Body of pancreas (tissue), 4 donors: ENCODE results near the gene C1orf53. TPM values are rescaled to one million over a fixed set of nuclear protein-coding genes. Genes with fewer than 3 reads are reported as not detected.

ENCODE experiments used
- ATAC-seq: fragments of 150-250 bp; one replicate; pipeline ENCODE4 v1.9.1; 2016
- DNase-seq, 4 donors: peaks; one replicate each; pipeline ENCODE4 v3.0.0-alpha.2; 2019
- H3K27ac ChIP-seq, 4 donors: fragments of 200-600 bp; sonication (generic); 1 replicate in 3 of 4; 2 replicates in 1 of 4; pipeline versions ENCODE4 v1.5.1 to v1.6.1; 2016 to 2019; ENCODE audit warnings: mild to moderate bottlenecking in 1 of 4, mixed read lengths in 1 of 4, moderate library complexity in 1 of 4
- H3K27me3 ChIP-seq, 2 donors: fragments of 200-600 bp; sonication (generic); one replicate each; pipeline ENCODE4 v1.6.0; 2016; ENCODE audit warnings: mild to moderate bottlenecking in 1 of 2
- H3K36me3 ChIP-seq, 2 donors: fragments of 200-600 bp; sonication (generic); replicated peaks in 1 of 2; 2 replicates each; pipeline ENCODE4 v1.5.1; 2016; ENCODE audit warnings: low read depth in 2 of 2; ENCODE audit not compliant: insufficient read depth in 1 of 2
- H3K4me1 ChIP-seq: fragments of 200-600 bp; sonication (generic); one replicate; pipeline ENCODE4 v1.6.0; 2016
- H3K4me3 ChIP-seq, 2 donors: fragments of 200-600 bp; sonication (generic); 1 replicate in 1 of 2; 2 replicates in 1 of 2; pipeline ENCODE4 v1.5.1; 2016 to 2019
- H3K9me3 ChIP-seq, 3 donors: fragments of 200-600 bp; sonication (generic); 1 replicate in 2 of 3; 2 replicates in 1 of 3; pipeline ENCODE4 v1.5.1; 2016
- POLR2A ChIP-seq, 3 donors: fragments of 450-650 bp; IDR thresholded peaks; one replicate each; pipeline ENCODE4 v1.6.1; 2016; ENCODE audit warnings: antibody characterized with exemption in 3 of 3, mild to moderate bottlenecking in 2 of 3
- WGBS, 2 donors: methylation state at CpG; one replicate each; pipeline ENCODE4 v1.1.5; 2017; 5-methylcytosine and 5-hydroxymethylcytosine counted together
- intact Hi-C: fragments of 100-400 bp; cut with DNase I; formaldehyde crosslinking; loops from one replicate; pipeline ENCODE4 v1.15.1; 2023
- total RNA-seq, 2 donors: library from RNA; depleted of rRNA; stranded (reverse); fragments of >200 nt; gene quantifications; one replicate each; pipeline ENCODE4 v1.1.0, GENCODE V29; 2016
- TF ChIP-seq, protein P1 (sequence below), 7 experiments: fragments of 450-650 bp in 4 of 7; fragments of 200-600 bp in 3 of 7; sonication (generic) in 3 of 7; IDR thresholded peaks; one replicate each; pipeline ENCODE4 v1.5.1; 2016 to 2019; ENCODE audit warnings: antibody characterized with exemption in 7 of 7

Gene C1orf53
- total RNA-seq, 2 donors from 2014 or later, result 2.1 to 3.6 TPM

DNA sequence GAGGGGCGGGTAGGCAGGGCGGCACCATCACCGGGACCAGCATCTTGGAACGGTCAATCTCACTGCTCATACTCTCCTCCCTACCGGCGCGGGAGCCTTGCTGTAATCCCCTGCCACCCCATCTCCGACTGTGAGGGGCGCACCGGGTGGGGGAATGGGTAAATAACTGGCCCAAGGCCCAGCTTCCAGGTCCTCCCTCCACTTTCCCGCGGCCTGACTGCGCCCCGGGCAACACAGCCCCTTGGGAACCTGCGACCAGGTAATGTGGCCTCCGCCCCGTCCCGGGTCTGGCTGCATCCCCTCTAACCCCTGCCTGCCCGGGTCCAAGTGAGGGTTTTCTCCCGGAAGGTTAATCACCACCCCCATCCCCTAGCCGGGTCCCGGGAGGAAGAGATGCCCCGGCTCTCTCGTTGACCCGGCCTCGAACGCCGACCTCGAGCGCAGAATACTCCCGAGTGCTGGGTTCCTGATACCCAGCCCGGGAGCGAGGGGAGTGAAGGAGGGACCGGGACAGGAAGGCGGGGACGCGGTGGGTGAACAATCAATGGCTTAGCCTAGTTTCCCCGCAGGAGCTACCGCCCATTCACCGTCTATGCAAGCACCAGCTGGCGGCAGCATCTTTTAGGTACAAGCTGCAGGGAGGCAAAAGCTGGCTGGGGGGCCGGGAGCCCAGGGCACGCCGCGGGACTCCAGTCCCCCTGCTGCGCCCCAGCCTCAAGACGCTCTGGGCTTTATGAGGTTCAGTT lies 8.9 kb downstream of the C1orf53 start:
- H3K4me3 ChIP-seq, result no peak overlapping the region
- 1 to 2% methylated on average over 16 to 47 of the region's 47 CpGs for WGBS, 2 donors
- no peak for TF ChIP-seq POLR2A (IDR thresholded peaks at IDR 0.05)
- TF ChIP-seq, protein P1, sequence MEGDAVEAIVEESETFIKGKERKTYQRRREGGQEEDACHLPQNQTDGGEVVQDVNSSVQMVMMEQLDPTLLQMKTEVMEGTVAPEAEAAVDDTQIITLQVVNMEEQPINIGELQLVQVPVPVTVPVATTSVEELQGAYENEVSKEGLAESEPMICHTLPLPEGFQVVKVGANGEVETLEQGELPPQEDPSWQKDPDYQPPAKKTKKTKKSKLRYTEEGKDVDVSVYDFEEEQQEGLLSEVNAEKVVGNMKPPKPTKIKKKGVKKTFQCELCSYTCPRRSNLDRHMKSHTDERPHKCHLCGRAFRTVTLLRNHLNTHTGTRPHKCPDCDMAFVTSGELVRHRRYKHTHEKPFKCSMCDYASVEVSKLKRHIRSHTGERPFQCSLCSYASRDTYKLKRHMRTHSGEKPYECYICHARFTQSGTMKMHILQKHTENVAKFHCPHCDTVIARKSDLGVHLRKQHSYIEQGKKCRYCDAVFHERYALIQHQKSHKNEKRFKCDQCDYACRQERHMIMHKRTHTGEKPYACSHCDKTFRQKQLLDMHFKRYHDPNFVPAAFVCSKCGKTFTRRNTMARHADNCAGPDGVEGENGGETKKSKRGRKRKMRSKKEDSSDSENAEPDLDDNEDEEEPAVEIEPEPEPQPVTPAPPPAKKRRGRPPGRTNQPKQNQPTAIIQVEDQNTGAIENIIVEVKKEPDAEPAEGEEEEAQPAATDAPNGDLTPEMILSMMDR (IDR thresholded peaks at IDR 0.05), result no peak
- intact Hi-C loops, result no loop called here
- no peak overlapping the region for H3K27ac ChIP-seq
- H3K9me3 ChIP-seq, result no peaks in the 10 kb centered on the region
- DNase-seq, result no peak
- no peaks in the 10 kb centered on the region for H3K36me3 ChIP-seq
- ATAC-seq, result peak; percentile 9
- peaks cover 42% of the 10 kb centered on the region for H3K4me1 ChIP-seq
- H3K27me3 ChIP-seq, result peaks cover 3 to 65% of the 10 kb centered on the region in 2 donors

DNA sequence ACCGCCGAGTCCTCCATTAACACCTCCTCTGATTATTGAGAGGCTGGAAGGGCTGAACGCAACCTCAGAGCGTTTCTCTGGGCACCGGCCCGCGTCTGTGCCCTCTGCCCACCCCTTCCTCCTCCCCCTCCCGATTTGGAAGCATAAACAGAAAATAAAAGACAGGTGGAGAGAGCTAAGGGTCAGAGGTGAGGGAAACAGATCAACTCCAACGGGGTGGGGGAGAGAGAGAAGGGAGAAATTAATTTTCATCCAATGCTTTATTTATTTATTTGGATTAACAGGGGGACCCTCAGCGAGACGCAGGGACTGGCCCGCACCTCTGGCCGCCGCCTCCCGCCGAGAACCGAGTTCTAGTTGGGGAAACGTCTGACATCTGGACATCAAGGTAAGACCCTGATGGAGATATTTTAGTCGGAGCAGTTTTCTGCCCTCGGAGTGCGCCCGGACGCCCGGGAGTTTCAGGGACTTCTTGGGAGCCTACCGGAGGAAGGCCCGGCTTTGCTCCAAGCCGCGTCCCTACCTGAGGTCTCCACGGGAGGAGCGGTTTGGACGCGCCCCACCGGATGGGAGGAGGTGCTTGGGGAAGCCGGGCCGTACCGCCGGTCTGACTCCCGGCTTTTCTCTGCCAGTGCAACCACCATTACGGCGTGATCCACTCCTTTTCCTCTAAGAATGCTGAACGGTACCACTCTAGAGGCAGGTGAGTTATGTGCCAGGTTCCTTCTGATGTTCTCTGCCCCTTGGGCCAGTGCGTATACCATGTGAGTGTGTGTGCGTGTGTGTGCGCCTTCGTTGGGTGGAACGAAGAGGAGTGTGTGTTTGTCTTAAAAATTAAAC lies 9.6 kb downstream of the C1orf53 start:
- WGBS, 2 donors, result 2% methylated on average over 39 to 46 of the region's 46 CpGs
- ATAC-seq, result peak; percentile 26
- DNase-seq, result no peak

GRCh38 chr1:197912739-197913494 lies 10.5 kb downstream of the C1orf53 start:
- Histone ChIP-seq H3K4me3 (no peak overlapping the region), H3K36me3 (no peaks in the 10 kb centered on the region), H3K9me3 (no peaks in the 10 kb centered on the region), H3K4me1 (peaks cover 58% of the 10 kb centered on the region), H3K27me3 (peaks cover 3 to 78% of the 10 kb centered on the region in 2 donors), H3K27ac (no peak overlapping the region)
- intact Hi-C loops, result no loop called here
- no peak for ATAC-seq
- TF ChIP-seq POLR2A (IDR thresholded peaks at IDR 0.05), result no peak
- TF ChIP-seq, protein P1 (IDR thresholded peaks at IDR 0.05), result no peak
- WGBS, 2 donors, result 7 to 14% methylated on average over 32 of the region's 32 CpGs
- DNase-seq, result no peak

More for the DNA sequence above, 9.6 kb downstream of the C1orf53 start:
- Histone ChIP-seq H3K36me3 (no peaks in the 10 kb centered on the region), H3K27me3 (peaks cover 3 to 72% of the 10 kb centered on the region in 2 donors), H3K9me3 (no peaks in the 10 kb centered on the region), H3K4me1 (peaks cover 50% of the 10 kb centered on the region), H3K27ac (no peak overlapping the region), H3K4me3 (no peak overlapping the region)
- TF ChIP-seq, protein P1 (IDR thresholded peaks at IDR 0.05), result no peak
- TF ChIP-seq POLR2A (IDR thresholded peaks at IDR 0.05), result no peak
- intact Hi-C loops, result no loop called here

GRCh38 chr1:197913495-197914276 lies 11.3 kb downstream of the C1orf53 start:
- no peak for TF ChIP-seq POLR2A (IDR thresholded peaks at IDR 0.05)
- TF ChIP-seq, protein P1 (IDR thresholded peaks at IDR 0.05), result no peak
- ATAC-seq (no peak), DNase-seq (no peak)
- H3K27ac ChIP-seq, result no peak overlapping the region
- intact Hi-C loops, result no loop called here
- H3K36me3 ChIP-seq, result no peaks in the 10 kb centered on the region
- no peaks in the 10 kb centered on the region for H3K9me3 ChIP-seq
- H3K4me1 ChIP-seq, result peaks cover 66% of the 10 kb centered on the region
- 29 to 41% methylated on average over 24 to 26 of the region's 26 CpGs for WGBS, 2 donors
- no peak overlapping the region for H3K4me3 ChIP-seq
- peaks cover 3 to 84% of the 10 kb centered on the region in 2 donors for H3K27me3 ChIP-seq
